ENCODE measurements around the gene ELOVL6. TPM values are rescaled to one million over a fixed set of nuclear protein-coding genes. Genes with fewer than 3 reads are reported as not detected.

Gene ELOVL6
- total and polyA plus RNA-seq, 9 of the 15 experiments (the other 6 are each of a cell fraction or from before 2014, with no cell fraction given): 18.3 to 82.6 (median 46.0) TPM

DNA sequence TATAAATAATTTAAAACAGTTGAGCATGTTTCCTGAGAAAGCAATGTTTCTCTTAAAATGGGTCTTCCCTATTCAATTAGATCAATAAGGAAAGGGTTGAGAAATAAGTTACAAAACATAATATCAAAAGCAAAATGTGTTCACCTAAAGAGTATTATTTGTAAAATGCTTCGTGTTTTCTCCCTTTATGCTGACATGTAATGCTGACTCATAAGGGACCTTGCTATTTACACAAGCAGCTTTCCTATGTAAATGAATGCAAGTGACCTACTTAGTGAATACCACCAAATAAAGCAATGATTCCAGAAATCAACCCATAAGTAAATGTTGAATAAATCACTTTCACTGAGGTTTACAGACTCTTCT is 91.5 kb downstream of the ELOVL6 start (continued):
- TF ChIP-seq, protein P1, sequence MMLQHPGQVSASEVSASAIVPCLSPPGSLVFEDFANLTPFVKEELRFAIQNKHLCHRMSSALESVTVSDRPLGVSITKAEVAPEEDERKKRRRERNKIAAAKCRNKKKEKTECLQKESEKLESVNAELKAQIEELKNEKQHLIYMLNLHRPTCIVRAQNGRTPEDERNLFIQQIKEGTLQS (IDR thresholded peaks at IDR 0.05): peak; percentile 67
- TF ChIP-seq, protein P1 (CRISPR knock-in tag; conservative IDR thresholded peaks at IDR 0.05): no peak
- TF ChIP-seq JUND (IDR thresholded peaks at IDR 0.05; ENCODE audit: borderline replicate concordance, low read depth, low read length) (peak; percentile 58; the same call in 1 of the 2 replicates), JUND (tag; IDR thresholded peaks at IDR 0.05; ENCODE audit: borderline replicate concordance, low read depth, low read length) (peak; percentile 48; the same call in 1 of the 3 replicates), ZBTB8A (IDR thresholded peaks at IDR 0.05; ENCODE audit: partially characterized antibody) (no peak), JUN (IDR thresholded peaks at IDR 0.05; ENCODE audit: borderline replicate concordance, low read depth, low read length) (0 out of 2 replicates have a peak, but pooled peaks have one; percentile 18), JUN (CRISPR knock-in tag; IDR thresholded peaks at IDR 0.05; ENCODE audit: borderline replicate concordance) (no peak), FOSL1 (tag; conservative IDR thresholded peaks at IDR 0.05) (peak; percentile 72), MAFG (tag; conservative IDR thresholded peaks at IDR 0.05) (peak; percentile 86), ZNF316 (IDR thresholded peaks at IDR 0.05) (peak; percentile 93), FOXA1 (IDR thresholded peaks at IDR 0.05; ENCODE audit: borderline replicate concordance) (peak; percentile 64; the same call in 1 of the 2 replicates), NFE2 (IDR thresholded peaks at IDR 0.05; ENCODE audit: low read depth) (peak; percentile 84), DPF2 (IDR thresholded peaks at IDR 0.05) (0 out of 2 replicates have a peak, but pooled peaks have one; percentile 44)
- TF ChIP-seq, protein P2, sequence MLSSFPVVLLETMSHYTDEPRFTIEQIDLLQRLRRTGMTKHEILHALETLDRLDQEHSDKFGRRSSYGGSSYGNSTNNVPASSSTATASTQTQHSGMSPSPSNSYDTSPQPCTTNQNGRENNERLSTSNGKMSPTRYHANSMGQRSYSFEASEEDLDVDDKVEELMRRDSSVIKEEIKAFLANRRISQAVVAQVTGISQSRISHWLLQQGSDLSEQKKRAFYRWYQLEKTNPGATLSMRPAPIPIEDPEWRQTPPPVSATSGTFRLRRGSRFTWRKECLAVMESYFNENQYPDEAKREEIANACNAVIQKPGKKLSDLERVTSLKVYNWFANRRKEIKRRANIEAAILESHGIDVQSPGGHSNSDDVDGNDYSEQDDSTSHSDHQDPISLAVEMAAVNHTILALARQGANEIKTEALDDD (IDR thresholded peaks at IDR 0.05): no peak
- TF ChIP-seq, protein P3, sequence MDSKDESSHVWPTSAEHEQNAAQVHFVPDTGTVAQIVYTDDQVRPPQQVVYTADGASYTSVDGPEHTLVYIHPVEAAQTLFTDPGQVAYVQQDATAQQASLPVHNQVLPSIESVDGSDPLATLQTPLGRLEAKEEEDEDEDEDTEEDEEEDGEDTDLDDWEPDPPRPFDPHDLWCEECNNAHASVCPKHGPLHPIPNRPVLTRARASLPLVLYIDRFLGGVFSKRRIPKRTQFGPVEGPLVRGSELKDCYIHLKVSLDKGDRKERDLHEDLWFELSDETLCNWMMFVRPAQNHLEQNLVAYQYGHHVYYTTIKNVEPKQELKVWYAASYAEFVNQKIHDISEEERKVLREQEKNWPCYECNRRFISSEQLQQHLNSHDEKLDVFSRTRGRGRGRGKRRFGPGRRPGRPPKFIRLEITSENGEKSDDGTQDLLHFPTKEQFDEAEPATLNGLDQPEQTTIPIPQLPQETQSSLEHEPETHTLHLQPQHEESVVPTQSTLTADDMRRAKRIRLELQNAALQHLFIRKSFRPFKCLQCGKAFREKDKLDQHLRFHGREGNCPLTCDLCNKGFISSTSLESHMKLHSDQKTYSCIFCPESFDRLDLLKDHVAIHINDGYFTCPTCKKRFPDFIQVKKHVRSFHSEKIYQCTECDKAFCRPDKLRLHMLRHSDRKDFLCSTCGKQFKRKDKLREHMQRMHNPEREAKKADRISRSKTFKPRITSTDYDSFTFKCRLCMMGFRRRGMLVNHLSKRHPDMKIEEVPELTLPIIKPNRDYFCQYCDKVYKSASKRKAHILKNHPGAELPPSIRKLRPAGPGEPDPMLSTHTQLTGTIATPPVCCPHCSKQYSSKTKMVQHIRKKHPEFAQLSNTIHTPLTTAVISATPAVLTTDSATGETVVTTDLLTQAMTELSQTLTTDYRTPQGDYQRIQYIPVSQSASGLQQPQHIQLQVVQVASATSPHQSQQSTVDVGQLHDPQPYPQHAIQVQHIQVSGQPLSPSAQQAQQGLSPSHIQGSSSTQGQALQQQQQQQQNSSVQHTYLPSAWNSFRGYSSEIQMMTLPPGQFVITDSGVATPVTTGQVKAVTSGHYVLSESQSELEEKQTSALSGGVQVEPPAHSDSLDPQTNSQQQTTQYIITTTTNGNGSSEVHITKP (IDR thresholded peaks at IDR 0.05; ENCODE audit: partially characterized antibody): peak; percentile 7
